ENCODE data around the gene ALDH1A2.
A peak's percentile ranks its signal among the peaks of the same experiment; 100 is the strongest.
"Not testable (repeated sequence)": the region's sequence is repeated elsewhere in the genome, so short reads cannot be mapped to it uniquely, and the experiment has no call there.

The ALDH1A2 gene

GRCh38 chr15:58044551-58044950, 21.0 kb downstream of the ALDH1A2 start:
- no peaks in the 10 kb centered on the region for H3K4me1 ChIP-seq
- no peak overlapping the region for H3K9ac ChIP-seq
- no peak overlapping the region for H3K27ac ChIP-seq
- no peaks in the 10 kb centered on the region for H3K9me3 ChIP-seq
- TF ChIP-seq Cebpa-rat (IDR thresholded peaks at IDR 0.05): no peak
- no peak overlapping the region for H3K4me2 ChIP-seq
- no peak overlapping the region for H3K4me3 ChIP-seq
- no peaks in the 10 kb centered on the region for H3K36me3 ChIP-seq
- no peaks in the 10 kb centered on the region for H4K20me1 ChIP-seq
- no peaks in the 10 kb centered on the region for H3K27me3 ChIP-seq

GRCh38 chr15:58043192-58043903, 22.2 kb downstream of the ALDH1A2 start:
- H3K9ac ChIP-seq: no peak overlapping the region
- H3K4me3 ChIP-seq: no peak overlapping the region
- no peaks in the 10 kb centered on the region for H3K9me3 ChIP-seq
- peaks cover under 1% of the 10 kb centered on the region; the same call in 1 of the 2 replicates for H3K4me1 ChIP-seq
- no peak for TF ChIP-seq Cebpa-rat (IDR thresholded peaks at IDR 0.05)
- no peaks in the 10 kb centered on the region for H3K27me3 ChIP-seq
- H4K20me1 ChIP-seq: no peaks in the 10 kb centered on the region
- H3K36me3 ChIP-seq: no peaks in the 10 kb centered on the region
- H3K4me2 ChIP-seq: no peak overlapping the region
- H3K27ac ChIP-seq: no peak overlapping the region

GRCh38 chr15:58042006-58042405, 23.5 kb downstream of the ALDH1A2 start:
- Histone ChIP-seq H3K4me1 (peaks cover 12% of the 10 kb centered on the region), H3K9ac (no peak overlapping the region), H3K4me3 (no peak overlapping the region), H3K27ac (no peak overlapping the region), H3K9me3 (no peaks in the 10 kb centered on the region), H3K27me3 (no peaks in the 10 kb centered on the region), H4K20me1 (no peaks in the 10 kb centered on the region), H3K4me2 (no peak overlapping the region), H3K36me3 (no peaks in the 10 kb centered on the region)
- no peak for TF ChIP-seq Cebpa-rat (IDR thresholded peaks at IDR 0.05)

GRCh38 chr15:58040150-58040549, 25.4 kb downstream of the ALDH1A2 start:
- Histone ChIP-seq H3K36me3 (no peaks in the 10 kb centered on the region), H3K27ac (no peak overlapping the region), H3K4me1 (peaks cover 12% of the 10 kb centered on the region), H3K27me3 (no peaks in the 10 kb centered on the region), H3K4me2 (no peak overlapping the region), H4K20me1 (no peaks in the 10 kb centered on the region), H3K9ac (no peak overlapping the region), H3K4me3 (no peak overlapping the region), H3K9me3 (no peaks in the 10 kb centered on the region)
- no peak for TF ChIP-seq Cebpa-rat (IDR thresholded peaks at IDR 0.05)

- no peaks in the 10 kb centered on the region for H3K9me3 ChIP-seq
- no peak for TF ChIP-seq Cebpa-rat (IDR thresholded peaks at IDR 0.05)
These were observed 26.2 kb downstream of the ALDH1A2 start for GRCh38 chr15:58039079-58040035.

GRCh38 chr15:58038426-58039078, 27.0 kb downstream of the ALDH1A2 start:
- Histone ChIP-seq H3K9ac (no peak overlapping the region), H3K9me3 (no peaks in the 10 kb centered on the region), H3K27ac (no peak overlapping the region), H4K20me1 (no peaks in the 10 kb centered on the region), H3K4me2 (peak overlapping the region; percentile 52; the same call in 1 of the 2 replicates), H3K4me3 (no peak overlapping the region), H3K4me1 (peaks cover 12% of the 10 kb centered on the region), H3K36me3 (no peaks in the 10 kb centered on the region), H3K27me3 (no peaks in the 10 kb centered on the region)
- TF ChIP-seq Cebpa-rat (IDR thresholded peaks at IDR 0.05): no peak

More at GRCh38 chr15:58039079-58040035, 26.2 kb downstream of the ALDH1A2 start:
- no peak overlapping the region for H3K4me2 ChIP-seq
- H3K36me3 ChIP-seq: no peaks in the 10 kb centered on the region
- peaks cover 12% of the 10 kb centered on the region for H3K4me1 ChIP-seq
- no peaks in the 10 kb centered on the region for H4K20me1 ChIP-seq
- no peak overlapping the region for H3K9ac ChIP-seq
- no peak overlapping the region for H3K4me3 ChIP-seq
- no peaks in the 10 kb centered on the region for H3K27me3 ChIP-seq
- H3K27ac ChIP-seq: no peak overlapping the region

GRCh38 chr15:58037723-58038301, 27.7 kb downstream of the ALDH1A2 start:
- Histone ChIP-seq H3K36me3 (no peaks in the 10 kb centered on the region), H3K4me1 (peaks cover 12% of the 10 kb centered on the region), H3K9ac (no peak overlapping the region), H3K27ac (no peak overlapping the region), H3K4me3 (no peak overlapping the region), H3K27me3 (no peaks in the 10 kb centered on the region), H4K20me1 (no peaks in the 10 kb centered on the region), H3K9me3 (no peaks in the 10 kb centered on the region), H3K4me2 (peak overlapping the region; percentile 52)
- TF ChIP-seq Cebpa-rat (IDR thresholded peaks at IDR 0.05): no peak

GRCh38 chr15:58036579-58036978, 28.9 kb downstream of the ALDH1A2 start:
- no peaks in the 10 kb centered on the region for H3K9me3 ChIP-seq
- no peak overlapping the region for H3K4me3 ChIP-seq
- no peak overlapping the region for H3K9ac ChIP-seq
- H3K27me3 ChIP-seq: no peaks in the 10 kb centered on the region
- no peak overlapping the region for H3K4me2 ChIP-seq
- H3K4me1 ChIP-seq: peaks cover 12% of the 10 kb centered on the region
- no peak overlapping the region for H3K27ac ChIP-seq
- H3K36me3 ChIP-seq: no peaks in the 10 kb centered on the region
- no peak for TF ChIP-seq Cebpa-rat (IDR thresholded peaks at IDR 0.05)
- no peaks in the 10 kb centered on the region for H4K20me1 ChIP-seq

GRCh38 chr15:58028392-58028791, 37.1 kb downstream of the ALDH1A2 start:
- not testable (repeated sequence) for H3K27ac ChIP-seq, H3K4me1 ChIP-seq, H3K9ac ChIP-seq, H4K20me1 ChIP-seq, H3K27me3 ChIP-seq, H3K36me3 ChIP-seq, H3K4me2 ChIP-seq, H3K4me3 ChIP-seq
- peaks cover 35% of the 10 kb centered on the region for H3K9me3 ChIP-seq
